Measurements from ENCODE around the gene PRRC1. TPM values are rescaled to one million over a fixed set of nuclear protein-coding genes. Genes with fewer than 3 reads are reported as not detected.

Gene PRRC1
- total RNA-seq, 1 experiment from 2014 or later: 53.2 TPM

DNA sequence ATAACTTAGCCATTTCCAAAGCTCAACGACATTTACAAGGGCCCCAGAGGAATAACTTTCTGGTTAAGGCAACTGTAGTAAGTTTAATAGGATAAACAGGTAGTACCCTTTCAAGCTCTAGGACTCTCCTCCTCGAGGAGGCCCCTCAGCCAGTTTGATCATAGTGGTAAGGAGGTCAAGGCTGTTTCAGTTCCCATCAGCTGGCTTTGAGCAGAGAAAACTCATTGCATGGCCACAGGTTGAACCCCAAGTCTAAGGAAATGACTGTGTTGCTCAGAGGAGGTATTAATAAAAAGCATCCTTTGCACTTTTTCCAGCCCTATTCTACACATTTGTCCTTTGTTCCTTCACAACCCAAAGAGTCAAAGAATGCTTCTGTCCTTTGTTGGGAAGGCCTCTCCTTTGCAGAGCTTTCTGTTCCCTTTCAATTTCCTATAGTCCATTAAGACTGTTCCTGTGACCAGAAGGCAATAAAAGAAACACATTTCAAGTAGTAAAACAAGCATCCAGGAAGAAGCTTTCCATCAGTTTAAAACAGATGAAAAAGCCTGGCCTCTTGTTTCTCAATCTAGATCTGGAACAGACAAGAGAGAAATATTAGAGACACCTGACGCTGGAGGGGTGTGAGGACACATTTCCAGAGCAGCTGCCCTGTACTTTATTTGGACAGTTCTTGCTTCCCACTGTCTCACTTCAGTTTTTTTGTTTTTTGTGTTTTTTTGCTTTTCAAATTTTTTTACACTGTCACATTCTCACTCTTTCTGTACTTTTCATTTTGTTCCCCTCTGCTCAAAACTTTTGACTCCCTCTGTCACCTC, 54.1 kb downstream of the PRRC1 start:
- Histone ChIP-seq H2AFZ (ENCODE audit: low read depth, low read length, poor library complexity, severe bottlenecking) (no peak overlapping the region), H3K9me3 (ENCODE audit: control insufficient read depth in 1 of 2, insufficient read depth in 1 of 2, low read depth in 1 of 2, low read length in 2 of 2) (no peaks in the 10 kb centered on the region), H3K9ac (ENCODE audit: low read length) (no peak overlapping the region), H3K4me2 (ENCODE audit: low read length) (no peak overlapping the region), H3K36me3 (ENCODE audit: control insufficient read depth in 1 of 2, insufficient read depth in 2 of 2, low read length in 2 of 2) (no peaks in the 10 kb centered on the region), H3K27me3 (ENCODE audit: insufficient read depth, low read length) (no peaks in the 10 kb centered on the region), H3K27ac (ENCODE audit: low read depth, low read length) (no peak overlapping the region), H3K9me2 (ENCODE audit: insufficient read depth) (no peaks in the 10 kb centered on the region), H3K4me1 (ENCODE audit: control insufficient read depth in 1 of 2, insufficient read depth in 2 of 2, low read length in 2 of 2) (no peaks in the 10 kb centered on the region), H4K20me1 (ENCODE audit: insufficient read depth) (no peaks in the 10 kb centered on the region), H3K4me3 (replicated peaks in 1 of 2; ENCODE audit: low read depth in 1 of 2, low read length in 2 of 2) (no peak overlapping the region), H3K79me2 (ENCODE audit: insufficient read depth, low read length) (no peaks in the 10 kb centered on the region)
- intact Hi-C loops (cut with micrococcal nuclease): no loop called here
- POLR2A ChIA-PET: no interaction called here
- ATAC-seq (no peak), DNase-seq (ENCODE audit: low read depth, low spot score) (no peak)
- RAD21 ChIA-PET (ENCODE audit: low non-redundant PET in 1 of 2, low total read pairs in 2 of 2, uncharacterized antibody in 2 of 2, unreplicated experiment in 2 of 2): no interaction called here
- TF ChIP-seq ZNF274 (IDR thresholded peaks at IDR 0.05; ENCODE audit: low read depth, low read length): no peak
- TF ChIP-seq, protein P1, sequence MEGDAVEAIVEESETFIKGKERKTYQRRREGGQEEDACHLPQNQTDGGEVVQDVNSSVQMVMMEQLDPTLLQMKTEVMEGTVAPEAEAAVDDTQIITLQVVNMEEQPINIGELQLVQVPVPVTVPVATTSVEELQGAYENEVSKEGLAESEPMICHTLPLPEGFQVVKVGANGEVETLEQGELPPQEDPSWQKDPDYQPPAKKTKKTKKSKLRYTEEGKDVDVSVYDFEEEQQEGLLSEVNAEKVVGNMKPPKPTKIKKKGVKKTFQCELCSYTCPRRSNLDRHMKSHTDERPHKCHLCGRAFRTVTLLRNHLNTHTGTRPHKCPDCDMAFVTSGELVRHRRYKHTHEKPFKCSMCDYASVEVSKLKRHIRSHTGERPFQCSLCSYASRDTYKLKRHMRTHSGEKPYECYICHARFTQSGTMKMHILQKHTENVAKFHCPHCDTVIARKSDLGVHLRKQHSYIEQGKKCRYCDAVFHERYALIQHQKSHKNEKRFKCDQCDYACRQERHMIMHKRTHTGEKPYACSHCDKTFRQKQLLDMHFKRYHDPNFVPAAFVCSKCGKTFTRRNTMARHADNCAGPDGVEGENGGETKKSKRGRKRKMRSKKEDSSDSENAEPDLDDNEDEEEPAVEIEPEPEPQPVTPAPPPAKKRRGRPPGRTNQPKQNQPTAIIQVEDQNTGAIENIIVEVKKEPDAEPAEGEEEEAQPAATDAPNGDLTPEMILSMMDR (IDR thresholded peaks at IDR 0.05 in 2 of 3, conservative IDR thresholded peaks at IDR 0.05 in 1 of 3; ENCODE audit: borderline replicate concordance in 1 of 3, insufficient read depth in 1 of 3, low read depth in 2 of 3, low read length in 2 of 3): no peak
- no peak for TF ChIP-seq ELF1 (IDR thresholded peaks at IDR 0.05; ENCODE audit: borderline replicate concordance, low read depth)
- TF ChIP-seq EGR1 (IDR thresholded peaks at IDR 0.05; ENCODE audit: low read depth): no peak
- no peak for TF ChIP-seq POLR2AphosphoS5 (IDR thresholded peaks at IDR 0.05; ENCODE audit: low read depth, low read length)
- TF ChIP-seq, protein P2, sequence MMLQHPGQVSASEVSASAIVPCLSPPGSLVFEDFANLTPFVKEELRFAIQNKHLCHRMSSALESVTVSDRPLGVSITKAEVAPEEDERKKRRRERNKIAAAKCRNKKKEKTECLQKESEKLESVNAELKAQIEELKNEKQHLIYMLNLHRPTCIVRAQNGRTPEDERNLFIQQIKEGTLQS (IDR thresholded peaks at IDR 0.05): no peak
- no peak for TF ChIP-seq YY1 (IDR thresholded peaks at IDR 0.05; ENCODE audit: extremely low read depth, insufficient replicate concordance, low read depth, low read length)
- no peak for TF ChIP-seq JUND (IDR thresholded peaks at IDR 0.05)
- TF ChIP-seq TCF7L2 (IDR thresholded peaks at IDR 0.05; ENCODE audit: borderline replicate concordance, extremely low read depth, insufficient read depth, insufficient read length): no peak
- no peak for TF ChIP-seq POLR2A (IDR thresholded peaks at IDR 0.05; ENCODE audit: borderline replicate concordance, extremely low read depth, insufficient read depth, insufficient read length)
- TF ChIP-seq, protein P3, sequence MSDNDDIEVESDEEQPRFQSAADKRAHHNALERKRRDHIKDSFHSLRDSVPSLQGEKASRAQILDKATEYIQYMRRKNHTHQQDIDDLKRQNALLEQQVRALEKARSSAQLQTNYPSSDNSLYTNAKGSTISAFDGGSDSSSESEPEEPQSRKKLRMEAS (IDR thresholded peaks at IDR 0.05): no peak
- TF ChIP-seq EZH2 (IDR thresholded peaks at IDR 0.05): no peak
- TF ChIP-seq ZFX (IDR thresholded peaks at IDR 0.05): no peak
- no peak for TF ChIP-seq FOSL1 (IDR thresholded peaks at IDR 0.05; ENCODE audit: low read depth)
- TF ChIP-seq CBX3 (IDR thresholded peaks at IDR 0.05; ENCODE audit: low read depth): no peak
- CTCF ChIA-PET: no interaction called here
- BruUV-seq (replicated peaks): no TSS peak

Measured in HCT116 (cell line).